B cell (primary cell): ENCODE data around the gene STH. TPM values are rescaled to one million over a fixed set of nuclear protein-coding genes. Genes with fewer than 3 reads are reported as not detected.

Source experiments
- ATAC-seq: fragments of 200-7000 bp; cut with Tn5 transposase; one replicate; pipeline ENCODE4 v1.10.0; 2021; ENCODE audit warnings: low read depth, mild to moderate bottlenecking, moderate number of reproducible peaks, moderate library complexity
- CTCF ChIA-PET: fragments of 350-600 bp; sonication (Branson Sonifier 250); formaldehyde crosslinking; loops from one replicate; lab custom pipeline; 2021; ENCODE audit warnings: antibody characterized with exemption, inconsistent platforms; lab: Charles Lee
- POLR2A ChIA-PET: fragments of 350-600 bp; sonication (Branson Sonifier 250); formaldehyde crosslinking; loops from one replicate; lab custom pipeline; 2021; ENCODE audit warnings: antibody characterized with exemption; lab: Charles Lee
- DNase-seq: peaks from one replicate; pipeline ENCODE4 v3.0.0; 2013
- H2AFZ ChIP-seq: 2 replicates; pipeline ENCODE4 v1.6.1; 2012; ENCODE audit warnings: mild to moderate bottlenecking, low read depth, low read length; ENCODE audit not compliant: insufficient read depth, poor library complexity, severe bottlenecking
- H3K27ac ChIP-seq, 2 donors: 1 replicate in 1 of 2; 2 replicates in 1 of 2; pipeline ENCODE4 v1.5.1; 2012 to 2013; ENCODE audit warnings: low read length in 2 of 2, mild to moderate bottlenecking in 2 of 2, moderate library complexity in 1 of 2
- H3K27me3 ChIP-seq, 4 experiments: fragments of 200-600 bp in 1 of 4; sonication (generic) in 1 of 4; replicated peaks in 1 of 4; 1 replicate in 2 of 4; 2 replicates in 2 of 4; pipeline versions ENCODE4 v1.6.1 to v1.7.0; 2013 to 2016; ENCODE audit warnings: low read length in 3 of 4, mild to moderate bottlenecking in 2 of 4, mixed read lengths in 1 of 4, moderate library complexity in 1 of 4; ENCODE audit not compliant: insufficient read depth in 4 of 4, control insufficient read depth in 3 of 4; ENCODE audit errors: control extremely low read depth in 1 of 4
- H3K36me3 ChIP-seq, 2 experiments: replicated peaks in 1 of 2; 1 replicate in 1 of 2; 2 replicates in 1 of 2; pipeline versions ENCODE4 v1.6.1 to v1.7.1; 2013; ENCODE audit warnings: low read length in 1 of 2; ENCODE audit not compliant: insufficient read depth in 2 of 2, control insufficient read depth in 1 of 2; ENCODE audit errors: control extremely low read depth in 1 of 2, extremely low read depth in 1 of 2
- H3K4me1 ChIP-seq, 2 donors: fragments of 200-600 bp in 1 of 2; sonication (generic) in 1 of 2; 1 replicate in 1 of 2; 2 replicates in 1 of 2; pipeline versions ENCODE4 v1.5.1 to v1.6.1; 2013 to 2017; ENCODE audit warnings: low read length in 2 of 2; ENCODE audit not compliant: control insufficient read depth in 2 of 2, insufficient read depth in 2 of 2
- H3K4me2 ChIP-seq: replicated peaks from 2 replicates; pipeline ENCODE3; 2012; ENCODE audit warnings: mild to moderate bottlenecking, low read depth, low read length; ENCODE audit not compliant: poor library complexity, severe bottlenecking
- H3K4me3 ChIP-seq, 5 experiments: fragments of 200-600 bp in 1 of 5; sonication (generic) in 1 of 5; 1 replicate in 3 of 5; 2 replicates in 2 of 5; pipeline versions ENCODE4 v1.5.1 to v1.7.0; 2011 to 2016; ENCODE audit warnings: low read length in 4 of 5, mild to moderate bottlenecking in 4 of 5, low read depth in 2 of 5, control low read depth in 1 of 5, moderate library complexity in 1 of 5; ENCODE audit not compliant: insufficient read depth in 1 of 5; ENCODE audit errors: control extremely low read depth in 1 of 5, extremely low read depth in 1 of 5
- H3K79me2 ChIP-seq: fragments of 200-600 bp; sonication (generic); one replicate; pipeline ENCODE4 v1.6.0; 2016; ENCODE audit warnings: low read length; ENCODE audit not compliant: control insufficient read depth, insufficient read depth
- H3K9ac ChIP-seq: fragments of 200-600 bp; sonication (generic); 2 replicates; pipeline ENCODE4 v1.6.1; 2017; ENCODE audit warnings: mild to moderate bottlenecking, low read length, moderate library complexity
- H3K9me3 ChIP-seq, 3 donors: one replicate each; pipeline versions ENCODE4 v1.6.1 to v1.7.1; 2013; ENCODE audit warnings: low read length in 2 of 3; ENCODE audit not compliant: control insufficient read depth in 2 of 3, insufficient read depth in 1 of 3; ENCODE audit errors: control extremely low read depth in 1 of 3
- H4K20me1 ChIP-seq: 2 replicates; pipeline ENCODE4 v1.6.0; 2012; ENCODE audit warnings: mild to moderate bottlenecking, low read length; ENCODE audit not compliant: insufficient read depth, control insufficient read depth, poor library complexity, severe bottlenecking
- H3K27ac Mint-ChIP-seq: one replicate; pipeline ENCODE4 v1.8.0; 2021; ENCODE audit warnings: mixed read lengths
- H3K27me3 Mint-ChIP-seq: one replicate; pipeline ENCODE4 v1.8.0; 2021; ENCODE audit warnings: mixed read lengths
- H3K4me1 Mint-ChIP-seq: one replicate; pipeline ENCODE4 v1.8.0; 2021; ENCODE audit warnings: mixed read lengths
- H3K4me3 Mint-ChIP-seq: one replicate; pipeline ENCODE4 v1.8.0; 2021; ENCODE audit warnings: mixed read lengths
- H3K9me3 Mint-ChIP-seq: one replicate; pipeline ENCODE4 v1.8.0; 2022; ENCODE audit warnings: mixed read lengths; ENCODE audit not compliant: insufficient read depth
- CTCF ChIP-seq: fragments of 200-600 bp; IDR thresholded peaks from one replicate; pipeline ENCODE4 v1.8.0; 2022; ENCODE audit warnings: antibody characterized with exemption, mild to moderate bottlenecking
- EZH2 ChIP-seq: IDR thresholded peaks from 2 replicates; pipeline ENCODE4 v1.6.1; 2012; ENCODE audit warnings: borderline replicate concordance, low read depth, mild to moderate bottlenecking, moderate library complexity, low read length; ENCODE audit not compliant: insufficient read depth, poor library complexity, severe bottlenecking
- WGBS: methylation state at CpG from one replicate; pipeline ENCODE4 v1.1.5; 2013; ENCODE audit warnings: missing lambda C conversion rate; ENCODE audit not compliant: insufficient coverage; 5-methylcytosine and 5-hydroxymethylcytosine counted together
- intact Hi-C: fragments of 100-400 bp; cut with micrococcal nuclease; formaldehyde crosslinking; loops from one replicate; pipeline ENCODE4 v1.10.0; 2022
- polyA plus RNA-seq: library from polyadenylated mRNA; depleted of rRNA; stranded (reverse); fragments of >200 nt; gene quantifications from 2 replicates; pipeline ENCODE4 v1.2.3, GENCODE V29; 2012
- total RNA-seq, 2 donors: library from RNA; stranded (reverse); fragments of 120-200 nt in 1 of 2; gene quantifications; 1 replicate in 1 of 2; 2 replicates in 1 of 2; pipeline versions ENCODE4 v1.2.3 to v1.2.4, GENCODE V29; 2013 to 2022

Gene STH
- total and polyA plus RNA-seq, 2 donors (not counting 1 experiment from before 2014, with no cell fraction given), result not detected

- POLR2A ChIA-PET, result no interaction called here
These were observed 46.2 kb upstream of the STH start for GRCh38 chr17:45952814-45953320.

GRCh38 chr17:45953561-45953960, 45.5 kb upstream of the STH start:
- TF ChIP-seq EZH2, result no peak
- no peak for TF ChIP-seq CTCF
- CTCF ChIA-PET, result no interaction called here
- H3K9me3 Mint-ChIP-seq, result no peaks in the 10 kb centered on the region

More at GRCh38 chr17:45952814-45953320, 46.2 kb upstream of the STH start:
- no peak overlapping the region for H3K27ac ChIP-seq
- H3K9ac ChIP-seq, result no peak overlapping the region
- Mint-ChIP-seq H3K27me3 (peaks cover 27% of the 10 kb centered on the region), H3K27ac (no peak overlapping the region), H3K9me3 (no peaks in the 10 kb centered on the region), H3K4me1 (peaks cover 6% of the 10 kb centered on the region), H3K4me3 (no peak overlapping the region)
- H3K4me2 ChIP-seq, result no peak overlapping the region
- H3K27me3 ChIP-seq, result peaks cover 0 to 33% (median 18%) of the 10 kb centered on the region in 4 experiments
- intact Hi-C loops, result no loop called here
- no peaks in the 10 kb centered on the region for H4K20me1 ChIP-seq
- no peaks in the 10 kb centered on the region for H3K79me2 ChIP-seq
- H3K4me3 ChIP-seq, result no peak overlapping the region
- DNase-seq (no peak), ATAC-seq (no peak)
- 84% methylated on average over 5 of the region's 6 CpGs for WGBS
- CTCF ChIA-PET, result no interaction called here
- TF ChIP-seq CTCF, result no peak
- no peak for TF ChIP-seq EZH2
- H3K9me3 ChIP-seq, result no peaks in the 10 kb centered on the region
- no peaks in the 10 kb centered on the region for H3K36me3 ChIP-seq
- no peak overlapping the region for H2AFZ ChIP-seq
- H3K4me1 ChIP-seq, result peaks cover 11 to 13% of the 10 kb centered on the region in 2 donors

More at GRCh38 chr17:45953561-45953960, 45.5 kb upstream of the STH start:
- Histone ChIP-seq H3K27ac (no peak overlapping the region), H3K27me3 (peaks cover 0 to 27% (median 15%) of the 10 kb centered on the region in 4 experiments), H3K4me3 (no peak overlapping the region), H4K20me1 (no peaks in the 10 kb centered on the region), H3K36me3 (no peaks in the 10 kb centered on the region), H3K4me1 (peaks cover 11% of the 10 kb centered on the region in 2 donors), H3K9me3 (no peaks in the 10 kb centered on the region), H3K9ac (no peak overlapping the region), H3K79me2 (no peaks in the 10 kb centered on the region), H2AFZ (no peak overlapping the region), H3K4me2 (no peak overlapping the region)
- H3K4me1 Mint-ChIP-seq, result peaks cover 6% of the 10 kb centered on the region
- 83% methylated on average over 1 of the region's 2 CpGs for WGBS
- no peak overlapping the region for H3K4me3 Mint-ChIP-seq
- DNase-seq (no peak), ATAC-seq (no peak)
- no peak overlapping the region for H3K27ac Mint-ChIP-seq
- intact Hi-C loops, result no loop called here
- POLR2A ChIA-PET, result no interaction called here
- peaks cover 27% of the 10 kb centered on the region for H3K27me3 Mint-ChIP-seq
